ENCODE data around the gene ZBTB25.

ZBTB25 gene

GRCh38 chr14:64407329-64407728 is 96.3 kb downstream of the ZBTB25 start:
- DNase-seq (ENCODE audit: insufficient read length, low spot score) = no peak
- TF ChIP-seq, protein P1, sequence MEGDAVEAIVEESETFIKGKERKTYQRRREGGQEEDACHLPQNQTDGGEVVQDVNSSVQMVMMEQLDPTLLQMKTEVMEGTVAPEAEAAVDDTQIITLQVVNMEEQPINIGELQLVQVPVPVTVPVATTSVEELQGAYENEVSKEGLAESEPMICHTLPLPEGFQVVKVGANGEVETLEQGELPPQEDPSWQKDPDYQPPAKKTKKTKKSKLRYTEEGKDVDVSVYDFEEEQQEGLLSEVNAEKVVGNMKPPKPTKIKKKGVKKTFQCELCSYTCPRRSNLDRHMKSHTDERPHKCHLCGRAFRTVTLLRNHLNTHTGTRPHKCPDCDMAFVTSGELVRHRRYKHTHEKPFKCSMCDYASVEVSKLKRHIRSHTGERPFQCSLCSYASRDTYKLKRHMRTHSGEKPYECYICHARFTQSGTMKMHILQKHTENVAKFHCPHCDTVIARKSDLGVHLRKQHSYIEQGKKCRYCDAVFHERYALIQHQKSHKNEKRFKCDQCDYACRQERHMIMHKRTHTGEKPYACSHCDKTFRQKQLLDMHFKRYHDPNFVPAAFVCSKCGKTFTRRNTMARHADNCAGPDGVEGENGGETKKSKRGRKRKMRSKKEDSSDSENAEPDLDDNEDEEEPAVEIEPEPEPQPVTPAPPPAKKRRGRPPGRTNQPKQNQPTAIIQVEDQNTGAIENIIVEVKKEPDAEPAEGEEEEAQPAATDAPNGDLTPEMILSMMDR (IDR thresholded peaks at IDR 0.05; ENCODE audit: insufficient read depth, missing control alignments) = no peak
- FAIRE-seq = no peak

DNA sequence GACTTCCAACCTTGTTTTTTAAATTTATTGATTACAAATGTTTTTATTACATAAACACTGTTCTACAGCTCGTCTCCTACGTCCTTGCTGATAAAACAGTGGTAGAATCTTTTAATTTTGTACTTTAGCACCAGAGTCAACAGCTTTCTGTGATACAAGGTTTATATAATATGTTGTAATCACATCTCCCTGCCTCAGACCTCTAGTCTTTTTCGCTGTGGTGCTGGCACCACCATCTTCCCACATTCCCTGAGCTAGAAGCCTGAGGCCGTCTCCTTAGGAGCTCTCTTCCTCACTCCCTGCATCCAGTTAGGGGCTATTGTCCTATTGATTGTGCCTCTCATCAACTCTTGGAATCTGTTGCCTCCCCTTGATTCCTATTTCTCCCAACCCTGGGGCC is 98.3 kb downstream of the ZBTB25 start:
- TF ChIP-seq, protein P1 (IDR thresholded peaks at IDR 0.05; ENCODE audit: insufficient read depth, missing control alignments) = no peak
- DNase-seq (ENCODE audit: insufficient read length, low spot score) (no peak), FAIRE-seq (no peak)

GRCh38 chr14:64401949-64402348 is 101.7 kb downstream of the ZBTB25 start:
- DNase-seq (ENCODE audit: insufficient read length, low spot score) = no peak
- FAIRE-seq = no peak
- TF ChIP-seq, protein P1 (IDR thresholded peaks at IDR 0.05; ENCODE audit: insufficient read depth, missing control alignments) = no peak

- TF ChIP-seq, protein P1 (IDR thresholded peaks at IDR 0.05; ENCODE audit: insufficient read depth, missing control alignments) = no peak
- DNase-seq (ENCODE audit: insufficient read length, low spot score) (no peak), FAIRE-seq (no peak)
Observed at GRCh38 chr14:64400829-64401459, 102.7 kb downstream of the ZBTB25 start.
